ENCODE measurements around the gene CCDC51. TPM values are rescaled to one million over a fixed set of nuclear protein-coding genes. Genes with fewer than 3 reads are reported as not detected.

The CCDC51 gene
- total and polyA plus RNA-seq, 2 of the 13 experiments (the other 11 are each of a cell fraction or from before 2014, with no cell fraction given) = 18.1 to 29.4 TPM

DNA sequence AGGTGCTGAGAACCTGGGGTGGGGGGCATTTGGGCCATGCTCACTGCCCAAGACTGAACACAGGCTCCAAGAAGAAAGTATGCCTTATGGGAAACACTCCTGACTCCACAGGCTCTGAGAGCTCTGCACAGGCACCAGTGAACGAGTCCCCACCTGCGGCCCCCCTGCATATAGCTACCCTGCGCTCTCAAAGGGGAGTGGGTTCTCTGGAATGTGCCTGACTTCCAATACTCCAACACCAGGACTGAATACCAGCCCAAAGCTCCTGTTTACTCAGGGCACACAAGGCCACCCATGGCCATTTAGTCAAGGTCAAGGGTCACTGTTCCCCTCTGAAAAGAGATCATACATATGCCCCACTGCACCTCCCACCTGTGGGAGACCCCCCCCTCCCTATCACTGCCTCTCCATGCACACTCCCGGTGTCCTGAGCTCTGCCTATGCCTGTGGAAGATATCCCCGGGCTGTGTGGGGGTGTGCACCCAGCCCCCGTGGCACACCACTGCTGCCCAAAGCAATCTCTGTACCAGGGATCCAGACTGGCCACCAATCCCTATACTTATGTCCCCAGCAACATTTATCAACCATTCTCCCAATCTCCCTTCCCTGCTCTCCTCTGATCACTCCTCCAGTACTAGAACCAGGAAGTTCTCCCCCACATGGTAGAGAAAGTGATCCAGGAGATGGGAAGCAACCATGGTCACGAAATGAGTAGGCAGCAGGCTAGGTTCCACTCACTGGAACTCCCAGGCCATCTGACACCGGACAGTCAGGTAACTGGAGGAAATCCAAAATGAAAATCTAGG, 8.5 kb downstream of the CCDC51 start (continued):
- TF ChIP-seq ARID5B (CRISPR knock-in tag; IDR thresholded peaks at IDR 0.05) (peak; percentile 95), ZNF546 (CRISPR knock-in tag; conservative IDR thresholded peaks at IDR 0.05) (no peak), ZNF614 (CRISPR knock-in tag; IDR thresholded peaks at IDR 0.05; ENCODE audit: borderline replicate concordance) (peak; percentile 47; the same call in 1 of the 2 replicates), ETV5 (CRISPR knock-in tag; IDR thresholded peaks at IDR 0.05; ENCODE audit: borderline replicate concordance) (peak; percentile 80), HDAC2 (CRISPR knock-in tag; IDR thresholded peaks at IDR 0.05) (peak; percentile 95), ZNF552 (CRISPR knock-in tag; IDR thresholded peaks at IDR 0.05; ENCODE audit: borderline replicate concordance) (no peak), ZIK1 (CRISPR knock-in tag; IDR thresholded peaks at IDR 0.05; ENCODE audit: borderline replicate concordance, low read depth) (peak; percentile 59; the same call in 1 of the 2 replicates), ARNTL (CRISPR knock-in tag; IDR thresholded peaks at IDR 0.05) (peak; percentile 46; the same call in 1 of the 2 replicates), CTCF (CRISPR knock-in tag; IDR thresholded peaks at IDR 0.05) (peak; percentile 24; the same call in 1 of the 2 replicates), ZNF775 (CRISPR knock-in tag; IDR thresholded peaks at IDR 0.05; ENCODE audit: borderline replicate concordance) (no peak), TFDP2 (CRISPR knock-in tag; IDR thresholded peaks at IDR 0.05) (0 out of 2 replicates have a peak, but pooled peaks have one; percentile 17), ZNF234 (CRISPR knock-in tag; conservative IDR thresholded peaks at IDR 0.05) (no peak), FOXP1 (IDR thresholded peaks at IDR 0.05) (no peak), FOXP1 (CRISPR knock-in tag; IDR thresholded peaks at IDR 0.05) (peak; percentile 76), STAT5B (CRISPR knock-in tag; IDR thresholded peaks at IDR 0.05) (0 out of 2 replicates have a peak, but pooled peaks have one; percentile 35), TCF7 (IDR thresholded peaks at IDR 0.05; ENCODE audit: low read depth) (peak; percentile 56; the same call in 1 of the 2 replicates)
- TF ChIP-seq, protein P1, sequence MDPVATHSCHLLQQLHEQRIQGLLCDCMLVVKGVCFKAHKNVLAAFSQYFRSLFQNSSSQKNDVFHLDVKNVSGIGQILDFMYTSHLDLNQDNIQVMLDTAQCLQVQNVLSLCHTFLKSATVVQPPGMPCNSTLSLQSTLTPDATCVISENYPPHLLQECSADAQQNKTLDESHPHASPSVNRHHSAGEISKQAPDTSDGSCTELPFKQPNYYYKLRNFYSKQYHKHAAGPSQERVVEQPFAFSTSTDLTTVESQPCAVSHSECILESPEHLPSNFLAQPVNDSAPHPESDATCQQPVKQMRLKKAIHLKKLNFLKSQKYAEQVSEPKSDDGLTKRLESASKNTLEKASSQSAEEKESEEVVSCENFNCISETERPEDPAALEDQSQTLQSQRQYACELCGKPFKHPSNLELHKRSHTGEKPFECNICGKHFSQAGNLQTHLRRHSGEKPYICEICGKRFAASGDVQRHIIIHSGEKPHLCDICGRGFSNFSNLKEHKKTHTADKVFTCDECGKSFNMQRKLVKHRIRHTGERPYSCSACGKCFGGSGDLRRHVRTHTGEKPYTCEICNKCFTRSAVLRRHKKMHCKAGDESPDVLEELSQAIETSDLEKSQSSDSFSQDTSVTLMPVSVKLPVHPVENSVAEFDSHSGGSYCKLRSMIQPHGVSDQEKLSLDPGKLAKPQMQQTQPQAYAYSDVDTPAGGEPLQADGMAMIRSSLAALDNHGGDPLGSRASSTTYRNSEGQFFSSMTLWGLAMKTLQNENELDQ (CRISPR knock-in tag; IDR thresholded peaks at IDR 0.05; ENCODE audit: borderline replicate concordance) = no peak
- TF ChIP-seq, protein P2, sequence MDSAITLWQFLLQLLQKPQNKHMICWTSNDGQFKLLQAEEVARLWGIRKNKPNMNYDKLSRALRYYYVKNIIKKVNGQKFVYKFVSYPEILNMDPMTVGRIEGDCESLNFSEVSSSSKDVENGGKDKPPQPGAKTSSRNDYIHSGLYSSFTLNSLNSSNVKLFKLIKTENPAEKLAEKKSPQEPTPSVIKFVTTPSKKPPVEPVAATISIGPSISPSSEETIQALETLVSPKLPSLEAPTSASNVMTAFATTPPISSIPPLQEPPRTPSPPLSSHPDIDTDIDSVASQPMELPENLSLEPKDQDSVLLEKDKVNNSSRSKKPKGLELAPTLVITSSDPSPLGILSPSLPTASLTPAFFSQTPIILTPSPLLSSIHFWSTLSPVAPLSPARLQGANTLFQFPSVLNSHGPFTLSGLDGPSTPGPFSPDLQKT (CRISPR knock-in tag; IDR thresholded peaks at IDR 0.05; ENCODE audit: borderline replicate concordance) = no peak

All from HepG2 (cell line).